ENCODE measurements around the gene NEK9.

Gene NEK9

GRCh38 chr14:75063491-75064204 lies 63.2 kb downstream of the NEK9 start, which contains the start of gene ACYP1:
Gene ACYP1, minus strand, starts transcription at chr14:75064024. Its CDS starts 471 bp downstream, at chr14:75063553.
- peak; percentile 92 for DNase-seq

- DNase-seq: no peak
Measured at GRCh38 chr14:75063013-75063412, 63.8 kb downstream of the NEK9 start.

- DNase-seq: no peak
Measured at GRCh38 chr14:75060420-75060819, 66.4 kb downstream of the NEK9 start.

- no peak for DNase-seq
Measured at GRCh38 chr14:75059642-75060041, 67.2 kb downstream of the NEK9 start.

- DNase-seq: no peak
Measured at GRCh38 chr14:75054421-75054820, 72.4 kb downstream of the NEK9 start.

- DNase-seq: no peak
Measured at GRCh38 chr14:75053396-75054291, 73.2 kb downstream of the NEK9 start.

GRCh38 chr14:75051556-75051899 lies 75.3 kb downstream of the NEK9 start:
- DNase-seq: no peak

- peak; percentile 88 for DNase-seq
Measured at GRCh38 chr14:75050852-75051555, 75.8 kb downstream of the NEK9 start, which contains the start of gene MLH3. Gene MLH3, minus strand, starts transcription at chr14:75051467. Its CDS starts 1,812 bp downstream, at chr14:75049655.

GRCh38 chr14:75049731-75050201 lies 77.1 kb downstream of the NEK9 start:
- DNase-seq: no peak

GRCh38 chr14:75049136-75049535 lies 77.7 kb downstream of the NEK9 start:
- DNase-seq: no peak

GRCh38 chr14:75048101-75048500 lies 78.7 kb downstream of the NEK9 start:
- no peak for DNase-seq

GRCh38 chr14:75047506-75047905 lies 79.3 kb downstream of the NEK9 start:
- no peak for DNase-seq

- DNase-seq: no peak
Measured at GRCh38 chr14:75046899-75047298, 79.9 kb downstream of the NEK9 start.

- DNase-seq: no peak
Measured at GRCh38 chr14:75046275-75046674, 80.6 kb downstream of the NEK9 start.

GRCh38 chr14:75044752-75045151 lies 82.1 kb downstream of the NEK9 start:
- DNase-seq: no peak

- no peak for DNase-seq
Measured at GRCh38 chr14:75044322-75044721, 82.5 kb downstream of the NEK9 start.

GRCh38 chr14:75042035-75042434 lies 84.8 kb downstream of the NEK9 start:
- no peak for DNase-seq

- no peak for DNase-seq
Measured at GRCh38 chr14:75041613-75042012, 85.2 kb downstream of the NEK9 start.

- DNase-seq: no peak
Measured at GRCh38 chr14:75040959-75041358, 85.9 kb downstream of the NEK9 start.

GRCh38 chr14:75040507-75040906 lies 86.3 kb downstream of the NEK9 start:
- DNase-seq: no peak

- no peak for DNase-seq
Measured at GRCh38 chr14:75032939-75033338, 93.9 kb downstream of the NEK9 start.

- no peak for DNase-seq
Measured at GRCh38 chr14:75030147-75030546, 96.7 kb downstream of the NEK9 start.
